HG03196 (cell line): ENCODE results near the gene POLK.
"Not testable (repeated sequence)": the region's sequence is repeated elsewhere in the genome, so short reads cannot be mapped to it uniquely, and the experiment has no call there.

Experiments used
- ATAC-seq: cut with Tn5 transposase; IDR thresholded peaks from one replicate; pipeline ENCODE4 v1.9.1; 2021; ENCODE audit not compliant: unreplicated experiment

Gene POLK

GRCh38 chr5:75511435-75512382 is at the start of gene POLK, which contains the start of gene CERT1:
Gene POLK (plus strand): TSS chr5:75511891.
Gene CERT1 (minus strand): TSS chr5:75511629. CDS start chr5:75511207, 422 bp downstream.
- peak; percentile 87 for ATAC-seq

- no peak for ATAC-seq
These were observed 48.0 kb upstream of the POLK start for GRCh38 chr5:75463726-75464125.

GRCh38 chr5:75465480-75465879 is 46.2 kb upstream of the POLK start:
- ATAC-seq: no peak

GRCh38 chr5:75466006-75466716 is 45.5 kb upstream of the POLK start:
- ATAC-seq: no peak

GRCh38 chr5:75468593-75468992 is 43.1 kb upstream of the POLK start:
- no peak for ATAC-seq

- ATAC-seq: no peak
These were observed 42.7 kb upstream of the POLK start for GRCh38 chr5:75469017-75469416.

- no peak for ATAC-seq
These were observed 40.5 kb upstream of the POLK start for GRCh38 chr5:75471193-75471592.

GRCh38 chr5:75472973-75473372 is 38.7 kb upstream of the POLK start:
- ATAC-seq: no peak

- no peak for ATAC-seq
These were observed 38.2 kb upstream of the POLK start for GRCh38 chr5:75473463-75473862.

- no peak for ATAC-seq
These were observed 36.3 kb upstream of the POLK start for GRCh38 chr5:75475364-75475763.

GRCh38 chr5:75481024-75481423 is 30.7 kb upstream of the POLK start:
- ATAC-seq: no peak

GRCh38 chr5:75482482-75482881 is 29.2 kb upstream of the POLK start:
- no peak for ATAC-seq

- ATAC-seq: no peak
These were observed 27.1 kb upstream of the POLK start for GRCh38 chr5:75484605-75485004.

GRCh38 chr5:75489847-75490246 is 21.8 kb upstream of the POLK start:
- not testable (repeated sequence) for ATAC-seq

- no peak for ATAC-seq
These were observed 20.1 kb upstream of the POLK start for GRCh38 chr5:75491621-75492020.

- no peak for ATAC-seq
These were observed 15.7 kb upstream of the POLK start for GRCh38 chr5:75496026-75496425.

- ATAC-seq: no peak
These were observed 13.4 kb upstream of the POLK start for GRCh38 chr5:75498208-75498777.

GRCh38 chr5:75498875-75499274 is 12.8 kb upstream of the POLK start:
- not testable (repeated sequence) for ATAC-seq

- not testable (repeated sequence) for ATAC-seq
These were observed 6.6 kb upstream of the POLK start for GRCh38 chr5:75505112-75505511.

GRCh38 chr5:75507841-75508240 is 3.9 kb upstream of the POLK start:
- no peak for ATAC-seq

GRCh38 chr5:75509546-75509945 is 2.1 kb upstream of the POLK start:
- no peak for ATAC-seq

- no peak for ATAC-seq
These were observed 1.7 kb upstream of the POLK start for GRCh38 chr5:75509956-75510355.
